Small intestine (tissue), 7 donors: ENCODE data around the gene ZBED1. TPM values are rescaled to one million over a fixed set of nuclear protein-coding genes. Genes with fewer than 3 reads are reported as not detected.
"Not testable (repeated sequence)": the region's sequence is repeated elsewhere in the genome, so short reads cannot be mapped to it uniquely, and the experiment has no call there.

Experiments
- DNase-seq, 2 donors: peaks; one replicate each; pipeline versions ENCODE4 v3.0.0 to v3.0.0-alpha.2; 2013
- FAIRE-seq: peaks from 2 replicates; lab custom pipeline; 2012; peaks lifted over from hg19 to GRCh38; lab: Jason Lieb, UNC
- H3K27ac ChIP-seq, 3 donors: one replicate each; pipeline ENCODE4 v1.5.1; 2013; ENCODE audit warnings: low read length in 2 of 3, mild to moderate bottlenecking in 2 of 3, control low read depth in 1 of 3, inconsistent platforms in 1 of 3, low read depth in 1 of 3, moderate library complexity in 1 of 3
- H3K27me3 ChIP-seq, 3 donors: one replicate each; pipeline ENCODE4 v1.6.1; 2013; ENCODE audit warnings: low read length in 3 of 3, inconsistent platforms in 1 of 3; ENCODE audit not compliant: control insufficient read depth in 3 of 3, insufficient read depth in 3 of 3
- H3K36me3 ChIP-seq, 3 donors: one replicate each; pipeline ENCODE4 v1.6.1; 2013; ENCODE audit warnings: low read length in 3 of 3, inconsistent platforms in 1 of 3, low read depth in 1 of 3, mild to moderate bottlenecking in 1 of 3, moderate library complexity in 1 of 3; ENCODE audit not compliant: control insufficient read depth in 3 of 3, insufficient read depth in 2 of 3
- H3K4me1 ChIP-seq, 3 donors: one replicate each; pipeline ENCODE4 v1.6.1; 2013; ENCODE audit warnings: low read length in 2 of 3, inconsistent platforms in 1 of 3, low read depth in 1 of 3, mild to moderate bottlenecking in 1 of 3, moderate library complexity in 1 of 3; ENCODE audit not compliant: control insufficient read depth in 3 of 3, insufficient read depth in 2 of 3
- H3K4me3 ChIP-seq, 3 donors: one replicate each; pipeline ENCODE4 v1.5.1; 2013; ENCODE audit warnings: low read length in 3 of 3, control low read depth in 1 of 3, inconsistent platforms in 1 of 3, low read depth in 1 of 3, mild to moderate bottlenecking in 1 of 3, moderate library complexity in 1 of 3
- H3K9me3 ChIP-seq, 2 donors: one replicate each; pipeline ENCODE4 v1.6.1; 2013; ENCODE audit warnings: low read depth in 1 of 2, low read length in 1 of 2; ENCODE audit not compliant: control insufficient read depth in 2 of 2, insufficient read depth in 1 of 2
- WGBS, 3 donors: extraction: QIAGEN DNeasy Blood & Tissue Kit; methylation state at CpG; one replicate each; pipeline ENCODE4 v1.1.7; 2013; 5-methylcytosine and 5-hydroxymethylcytosine counted together
- polyA plus RNA-seq, 4 donors: library from polyadenylated mRNA; stranded (reverse) in 3 of 4; unstranded in 1 of 4; fragments of 200-250 nt in 3 of 4; fragments of 120-200 nt in 1 of 4; gene quantifications; one replicate each; pipeline versions ENCODE4 v1.2.1 to v1.2.3, GENCODE V29; 2013
- donor health status: healthy with polysubstance abuse.
- donor health status: control.
- donor health status: control.
- donor health status: Bipolar disorder and iron deficiency.
- donor health status: healthy.

ZBED1 gene
- polyA plus RNA-seq, 4 donors: 23.9 to 48.0 (median 30.3) TPM

DNA sequence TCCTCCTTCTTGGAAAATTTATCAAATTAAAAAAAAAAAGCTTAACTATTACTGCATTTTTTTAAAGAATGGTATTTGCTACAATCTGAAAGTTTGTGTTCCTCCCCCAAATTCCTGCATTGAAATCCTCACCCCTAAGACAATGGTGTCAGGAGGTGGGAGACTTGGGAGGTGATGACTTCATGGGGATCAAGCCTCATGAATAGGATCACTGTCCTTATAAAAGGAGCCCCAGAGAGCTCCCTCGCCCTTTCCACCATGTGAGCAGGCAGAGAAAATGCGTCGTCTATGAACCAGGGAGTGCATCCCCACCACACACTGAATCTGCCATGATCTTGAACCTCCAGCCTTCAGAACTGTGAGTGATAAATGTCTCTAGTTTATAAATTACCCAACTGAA, 38.0 kb downstream of the ZBED1 start:
- H3K27ac ChIP-seq: no peak overlapping the region
- no peaks in the 10 kb centered on the region for H3K4me1 ChIP-seq
- no peak for FAIRE-seq
- H3K27me3 ChIP-seq: no peaks in the 10 kb centered on the region
- H3K9me3 ChIP-seq: peaks cover 0 to 3% of the 10 kb centered on the region in 2 donors
- peaks cover 0 to 10% (median 0%) of the 10 kb centered on the region in 3 donors for H3K36me3 ChIP-seq
- DNase-seq: no peak
- no peak overlapping the region for H3K4me3 ChIP-seq
- WGBS, 3 donors: 93 to 97% (median 95%) methylated on average over 3 of the region's 3 CpGs

- Histone ChIP-seq H3K36me3 (peaks cover 0 to 11% (median 0%) of the 10 kb centered on the region in 3 donors), H3K9me3 (peaks cover 0 to 3% of the 10 kb centered on the region in 2 donors), H3K4me3 (no peak overlapping the region), H3K27me3 (no peaks in the 10 kb centered on the region), H3K4me1 (no peaks in the 10 kb centered on the region), H3K27ac (no peak overlapping the region)
- DNase-seq: no peak
- WGBS, 3 donors: 66 to 86% (median 80%) methylated on average over 5 of the region's 5 CpGs
- no peak for FAIRE-seq
Observed at GRCh38 chrX:2462074-2462473, 38.7 kb downstream of the ZBED1 start.

- peaks cover 0 to 3% of the 10 kb centered on the region in 2 donors for H3K9me3 ChIP-seq
- no peak overlapping the region for H3K27ac ChIP-seq
- H3K4me3 ChIP-seq: no peak overlapping the region
- peaks cover 0 to 11% (median 0%) of the 10 kb centered on the region in 3 donors for H3K36me3 ChIP-seq
- no peak for DNase-seq
- H3K27me3 ChIP-seq: no peaks in the 10 kb centered on the region
- no peak for FAIRE-seq
- H3K4me1 ChIP-seq: no peaks in the 10 kb centered on the region
- WGBS, 3 donors: 80 to 94% (median 91%) methylated on average over 8 of the region's 8 CpGs
Observed at GRCh38 chrX:2461711-2462016, 39.1 kb downstream of the ZBED1 start.

DNA sequence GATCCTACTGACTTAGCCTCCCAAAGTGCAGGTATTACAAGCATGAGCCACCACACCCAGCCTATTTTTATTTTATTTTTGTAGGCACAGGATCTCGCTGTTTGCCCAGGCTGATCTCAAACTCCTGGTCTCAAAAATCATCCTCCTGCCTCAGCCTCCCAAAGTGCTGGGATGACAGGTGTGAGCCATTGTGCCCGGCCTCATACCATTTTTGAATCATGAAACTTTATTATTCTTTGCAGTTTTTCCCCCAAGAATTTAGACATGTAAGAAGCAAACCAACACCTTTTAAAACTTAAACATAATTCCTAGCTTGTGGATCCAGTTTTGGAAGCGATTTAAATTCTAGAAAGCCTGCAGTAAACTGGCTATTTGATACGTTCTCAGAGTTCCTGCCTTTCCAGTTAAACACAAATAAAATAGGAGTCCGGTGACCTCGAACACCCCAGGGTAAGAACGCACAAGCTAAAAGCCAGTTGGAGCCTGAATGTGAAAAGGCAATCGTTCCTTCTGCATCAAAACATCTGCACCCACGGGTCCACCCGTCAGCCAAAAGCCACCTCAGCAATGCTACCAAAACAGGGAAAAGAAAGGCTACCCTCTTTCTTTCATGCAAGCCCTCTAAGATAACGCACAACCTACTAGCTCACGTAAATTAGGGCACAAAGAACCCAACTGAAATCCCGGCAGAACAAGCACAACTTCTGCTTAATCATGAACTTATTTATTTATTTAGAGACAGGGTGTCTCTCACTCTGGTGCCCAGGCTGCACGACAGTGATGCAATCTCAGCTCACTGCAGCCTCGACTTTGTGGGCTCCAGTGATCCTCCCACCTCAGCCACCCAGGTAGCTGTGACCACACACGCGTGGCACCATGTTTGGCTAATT, 39.7 kb downstream of the ZBED1 start:
- not testable (repeated sequence) for FAIRE-seq, H3K27me3 ChIP-seq, H3K4me1 ChIP-seq, H3K9me3 ChIP-seq, H3K4me3 ChIP-seq, DNase-seq, H3K27ac ChIP-seq
- peaks cover 0 to 11% (median 0%) of the 10 kb centered on the region in 3 donors for H3K36me3 ChIP-seq
- WGBS, 3 donors: 74 to 85% (median 82%) methylated on average over 17 of the region's 17 CpGs

GRCh38 chrX:2460048-2460447, 40.7 kb downstream of the ZBED1 start:
- H3K9me3 ChIP-seq, FAIRE-seq, H3K4me1 ChIP-seq, DNase-seq, H3K4me3 ChIP-seq, H3K27me3 ChIP-seq, H3K27ac ChIP-seq: not testable (repeated sequence)
- peaks cover 0 to 11% (median 0%) of the 10 kb centered on the region in 3 donors for H3K36me3 ChIP-seq
- WGBS, 3 donors: 87 to 93% (median 91%) methylated on average over 10 of the region's 10 CpGs

GRCh38 chrX:2458309-2458708, 42.5 kb downstream of the ZBED1 start:
- 86 to 96% (median 92%) methylated on average over 6 of the region's 6 CpGs for WGBS, 3 donors

GRCh38 chrX:2457289-2458133, 43.3 kb downstream of the ZBED1 start:
- H3K36me3 ChIP-seq: peaks cover 0 to 7% (median 0%) of the 10 kb centered on the region in 3 donors
- no peak for DNase-seq
- no peak overlapping the region for H3K4me3 ChIP-seq
- H3K27ac ChIP-seq: no peak overlapping the region
- no peaks in the 10 kb centered on the region for H3K27me3 ChIP-seq
- peaks cover 0 to 3% of the 10 kb centered on the region in 2 donors for H3K9me3 ChIP-seq
- no peak for FAIRE-seq
- H3K4me1 ChIP-seq: no peaks in the 10 kb centered on the region
- 91 to 97% (median 95%) methylated on average over 26 of the region's 26 CpGs for WGBS, 3 donors

More at GRCh38 chrX:2458309-2458708, 42.5 kb downstream of the ZBED1 start:
- DNase-seq: no peak
- peaks cover 0 to 5% (median 0%) of the 10 kb centered on the region in 3 donors for H3K36me3 ChIP-seq
- H3K4me3 ChIP-seq: no peak overlapping the region
- H3K27me3 ChIP-seq: no peaks in the 10 kb centered on the region
- H3K27ac ChIP-seq: no peak overlapping the region
- peaks cover 0 to 3% of the 10 kb centered on the region in 2 donors for H3K9me3 ChIP-seq
- no peak for FAIRE-seq
- H3K4me1 ChIP-seq: no peaks in the 10 kb centered on the region

- peak; percentile 66 to 78 for DNase-seq
- not testable (repeated sequence) for H3K4me3 ChIP-seq, FAIRE-seq, H3K9me3 ChIP-seq, H3K36me3 ChIP-seq, H3K27me3 ChIP-seq, H3K4me1 ChIP-seq
- WGBS, 3 donors: 13 to 68% (median 42%) methylated on average over 8 of the region's 8 CpGs
- H3K27ac ChIP-seq: peak overlapping the region in 2 of 3 donors; percentile 15 to 42
Observed at GRCh38 chrX:2456091-2456490, 44.7 kb downstream of the ZBED1 start.
